OCI-LY3 (cell line): ENCODE results near the gene TSPAN14.

Experiments used
- CTCF ChIP-seq: fragments of 200-600, 300-600 bp; sonication (generic); IDR thresholded peaks from 2 replicates; pipeline ENCODE4 v1.5.1; 2014; ENCODE audit warnings: antibody characterized with exemption, low read length, low read depth
- EZH2phosphoT487 ChIP-seq: fragments of 200-600 bp; shearing (Covaris generic); IDR thresholded peaks from 2 replicates; pipeline ENCODE4 v1.6.1; 2018; ENCODE audit warnings: antibody characterized with exemption, mixed run types, low read depth

- no peak for TF ChIP-seq CTCF
- no peak for TF ChIP-seq EZH2phosphoT487
Measured at GRCh38 chr10:80504158-80504811, 50.2 kb downstream of the TSPAN14 start.
